Right lobe of liver (tissue), 6 donors: ENCODE results near the gene CHMP1A. TPM values are rescaled to one million over a fixed set of nuclear protein-coding genes. Genes with fewer than 3 reads are reported as not detected.

ENCODE experiments used
- ATAC-seq, 4 donors: fragments of 200-7000 bp; cut with Tn5 transposase; one replicate each; pipeline ENCODE4 v1.9.1; 2020; ENCODE audit warnings: mild to moderate bottlenecking in 4 of 4, moderate library complexity in 4 of 4
- DNase-seq, 3 donors: peaks; one replicate each; pipeline ENCODE4 v3.0.0-alpha.2; 2020
- H3K27ac ChIP-seq, 3 donors: fragments of 200-600 bp; one replicate each; pipeline ENCODE4 v1.8.0; 2022
- H3K27me3 ChIP-seq, 2 donors: fragments of 200-600 bp; one replicate each; pipeline ENCODE4 v1.8.0; 2022
- H3K36me3 ChIP-seq, 4 donors: fragments of 200-600 bp; sonication (generic) in 1 of 4; one replicate each; pipeline versions ENCODE4 v1.5.1 to v1.8.0; 2017 to 2022; ENCODE audit warnings: control low read depth in 1 of 4
- H3K4me1 ChIP-seq, 4 donors: fragments of 200-600 bp; sonication (generic) in 1 of 4; one replicate each; pipeline versions ENCODE4 v1.5.1 to v1.8.0; 2017 to 2022; ENCODE audit warnings: control low read depth in 1 of 4
- H3K4me3 ChIP-seq, 3 donors: fragments of 200-600 bp; one replicate each; pipeline ENCODE4 v1.8.0; 2022
- H3K9me3 ChIP-seq, 4 donors: fragments of 200-600 bp; sonication (generic) in 1 of 4; one replicate each; pipeline versions ENCODE4 v1.5.1 to v1.8.0; 2017 to 2022; ENCODE audit warnings: control low read depth in 1 of 4
- CTCF ChIP-seq, 4 donors: fragments of 200-600 bp in 3 of 4; fragments of 450-650 bp in 1 of 4; IDR thresholded peaks; one replicate each; pipeline versions ENCODE4 v1.5.1 to v1.8.0; 2016 to 2022; ENCODE audit warnings: antibody characterized with exemption in 4 of 4, mild to moderate bottlenecking in 2 of 4
- POLR2A ChIP-seq: fragments of 450-650 bp; IDR thresholded peaks from one replicate; pipeline ENCODE4 v1.6.1; 2017; ENCODE audit warnings: antibody characterized with exemption, mild to moderate bottlenecking
- whole genome bisulfite sequencing: methylation state at CpG from one replicate; pipeline ENCODE4 v1.1.6; 2018; ENCODE audit warnings: low coverage, low lambda C conversion rate; ENCODE audit not compliant: insufficient coverage; ENCODE audit errors: missing lambda C conversion rate; 5-methylcytosine and 5-hydroxymethylcytosine counted together
- intact Hi-C, 2 donors: fragments of 100-400 bp; cut with DNase I; formaldehyde crosslinking; loops; one replicate each; pipeline versions ENCODE4 v1.11.2 to v1.14.1; 2022
- total RNA-seq, 6 experiments: library from RNA; depleted of rRNA in 2 of 6; stranded (reverse); fragments of >200 nt in 2 of 6; fragmentation: NEBNext Ultra II Directional in 3 of 6; extraction: Animal tissue kit (Norgen Biotek cat#: 25700) in 3 of 6; gene quantifications; one replicate each; pipeline versions ENCODE4 v1.1.0 to v1.2.4, GENCODE V29; 2016 to 2023
- donor health status: DM: no; HTN: yes; CAD: no.
- donor health status: DM: no; HTN: no; CAD: no.
- donor health status: DM: no; HTN: no; CAD: no.
- donor health status: DM: no; HTN: yes; CAD: no.
- donor health status: DM: no; HTN: yes; CAD: no.

CHMP1A gene
- total RNA-seq, 6 experiments from 2014 or later = 27.2 to 42.3 (median 33.1) TPM

DNA sequence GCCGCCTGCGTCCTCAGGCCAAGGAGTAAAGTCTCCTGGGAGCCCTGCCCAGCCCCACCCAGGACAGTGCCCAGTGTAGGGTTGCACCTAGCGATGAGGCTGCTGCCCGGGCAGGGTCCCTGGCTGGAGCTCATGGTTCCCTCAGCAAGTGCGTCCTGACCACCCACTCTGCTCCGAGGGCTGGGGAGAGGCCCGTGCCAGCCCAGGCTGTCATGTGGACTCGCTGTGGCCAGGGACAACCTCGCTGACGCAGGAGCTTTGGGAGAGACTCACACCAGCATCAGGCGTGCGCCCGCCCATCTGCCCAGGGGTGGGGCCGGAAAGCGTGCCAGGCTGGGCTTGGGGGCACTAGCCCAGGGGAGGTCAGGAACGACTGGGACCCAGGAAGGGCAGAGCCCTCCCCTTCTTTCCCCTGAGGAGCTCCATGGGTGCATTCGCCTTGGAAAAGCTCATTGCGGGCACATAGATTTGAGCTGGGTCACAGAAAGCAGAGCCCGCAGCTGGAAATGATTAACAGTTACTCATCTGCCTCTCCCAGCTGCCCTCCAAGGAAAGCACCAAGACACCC, 24.4 kb downstream of the CHMP1A start:
- ATAC-seq = peak in 3 of 4 donors; percentile 14 to 42 (median 35)

GRCh38 chr16:89629827-89630610, 27.5 kb downstream of the CHMP1A start:
- WGBS = 89% methylated on average over 5 of the region's 17 CpGs
- no peaks in the 10 kb centered on the region for H3K9me3 ChIP-seq
- H3K27me3 ChIP-seq = no peaks in the 10 kb centered on the region
- H3K27ac ChIP-seq = no peak overlapping the region
- H3K4me3 ChIP-seq = no peak overlapping the region
- no peak for TF ChIP-seq CTCF (IDR thresholded peaks at IDR 0.05)
- no peak for TF ChIP-seq POLR2A
- ATAC-seq = no peak
- no peaks in the 10 kb centered on the region for H3K4me1 ChIP-seq
- intact Hi-C loops = no loop called here
- H3K36me3 ChIP-seq = no peaks in the 10 kb centered on the region
- DNase-seq = no peak

More for the DNA sequence above, 24.4 kb downstream of the CHMP1A start:
- no peaks in the 10 kb centered on the region for H3K36me3 ChIP-seq
- H3K4me3 ChIP-seq = no peak overlapping the region
- H3K4me1 ChIP-seq = no peaks in the 10 kb centered on the region
- intact Hi-C loops = no loop called here
- TF ChIP-seq POLR2A (no peak), CTCF (IDR thresholded peaks at IDR 0.05) (no peak)
- H3K27ac ChIP-seq = no peak overlapping the region
- H3K9me3 ChIP-seq = no peaks in the 10 kb centered on the region
- H3K27me3 ChIP-seq = no peaks in the 10 kb centered on the region
- no peak for DNase-seq
- WGBS = 31% methylated on average over 2 of the region's 19 CpGs

GRCh38 chr16:89624777-89625761, 32.4 kb downstream of the CHMP1A start:
- Histone ChIP-seq H3K9me3 (no peaks in the 10 kb centered on the region), H3K36me3 (no peaks in the 10 kb centered on the region), H3K27ac (no peak overlapping the region), H3K4me1 (no peaks in the 10 kb centered on the region), H3K27me3 (no peaks in the 10 kb centered on the region), H3K4me3 (no peak overlapping the region)
- ATAC-seq (no peak), DNase-seq (no peak)
- intact Hi-C loops = no loop called here
- WGBS = 25% methylated on average over 15 of the region's 21 CpGs
- TF ChIP-seq POLR2A = no peak
- no peak for TF ChIP-seq CTCF (IDR thresholded peaks at IDR 0.05)

- TF ChIP-seq POLR2A (no peak), CTCF (IDR thresholded peaks at IDR 0.05) (no peak)
- 43% methylated on average over 24 of the region's 28 CpGs for WGBS
- Histone ChIP-seq H3K4me3 (no peak overlapping the region), H3K9me3 (no peaks in the 10 kb centered on the region), H3K36me3 (no peaks in the 10 kb centered on the region), H3K27ac (no peak overlapping the region), H3K4me1 (no peaks in the 10 kb centered on the region), H3K27me3 (no peaks in the 10 kb centered on the region)
- DNase-seq = no peak
- intact Hi-C loops = no loop called here
- peak; percentile 38 to 63 (median 57) for ATAC-seq
Observed at GRCh38 chr16:89623511-89624261, 33.8 kb downstream of the CHMP1A start.
